ENCODE results near the gene STH.

DNA sequence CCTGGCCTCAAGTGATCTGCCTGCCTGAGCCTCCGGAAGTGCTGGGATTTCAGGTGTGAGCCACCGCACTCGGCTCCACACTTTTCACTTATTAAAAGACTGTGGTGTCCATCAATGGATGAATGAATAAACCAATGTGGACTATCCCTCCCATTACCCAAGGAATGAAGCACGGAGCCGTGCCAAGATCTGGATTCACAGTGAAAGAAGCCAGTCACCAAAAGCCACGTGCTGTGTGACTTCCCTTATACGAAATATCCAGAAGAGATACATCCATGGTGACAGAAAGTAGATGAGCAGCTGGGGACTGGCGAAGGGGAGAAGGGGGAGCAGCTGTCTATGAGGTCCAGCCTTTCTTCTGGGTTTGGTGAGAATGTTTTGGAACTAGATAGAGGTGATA lies 48.2 kb upstream of the STH start:
- TF ChIP-seq CTCF (IDR thresholded peaks at IDR 0.05; ENCODE audit: low read depth, low read length, poor library complexity, severe bottlenecking), result no peak
- TF ChIP-seq EZH2phosphoT487 (IDR thresholded peaks at IDR 0.05; ENCODE audit: borderline replicate concordance, low read length), result no peak
